HEK293 (cell line): Measurements from ENCODE around the gene SLCO6A1.

Experiments used
- CTCF ChIA-PET: fragments of 350-600 bp; formaldehyde crosslinking; extraction: SDS; loops from one replicate; lab custom pipeline; 2021; ENCODE audit warnings: antibody characterized with exemption; lab: Yijun Ruan, JAX
- POLR2A ChIA-PET: fragments of 300-600 bp; formaldehyde crosslinking; extraction: SDS; loops from one replicate; lab custom pipeline; 2020; ENCODE audit warnings: antibody characterized with exemption, inconsistent platforms; lab: Yijun Ruan, JAX
- H3K27ac ChIP-seq: fragments of 200-500 bp; sonication (Bioruptor generic); 2 replicates; pipeline ENCODE4 v1.5.1; 2014; ENCODE audit warnings: low read depth, low read length, control low read depth, inconsistent platforms; ENCODE audit errors: extremely low read depth
- H3K36me3 ChIP-seq, 2 experiments: fragments of 200-500 bp in 1 of 2; sonication (Bioruptor generic) in 1 of 2; 1 replicate in 1 of 2; 2 replicates in 1 of 2; pipeline ENCODE4 v1.5.1; 2014 to 2017; ENCODE audit warnings: inconsistent platforms in 2 of 2, low read length in 2 of 2; ENCODE audit not compliant: control insufficient read depth in 2 of 2, insufficient read depth in 1 of 2
- H3K4me1 ChIP-seq: fragments of 200-500 bp; sonication (Bioruptor generic); 2 replicates; pipeline ENCODE4 v1.5.1; 2014; ENCODE audit warnings: mild to moderate bottlenecking, low read length, inconsistent platforms; ENCODE audit not compliant: control insufficient read depth, insufficient read depth
- H3K4me3 ChIP-seq: 2 replicates; pipeline ENCODE4 v1.5.1; 2011; ENCODE audit warnings: low read depth, mild to moderate bottlenecking, control low read depth, low read length, moderate library complexity
- H3K9me3 ChIP-seq: fragments of 200-500 bp; sonication (Bioruptor generic); 2 replicates; pipeline ENCODE4 v1.5.1; 2014; ENCODE audit warnings: low read depth, low read length, inconsistent platforms; ENCODE audit not compliant: control insufficient read depth, insufficient read depth
- KLF17 ChIP-seq: fragments of 450-650 bp; formaldehyde crosslinking; IDR thresholded peaks from 2 replicates; pipeline ENCODE4 v1.5.1; 2016; ENCODE audit warnings: missing biosample characterization, missing genetic modification characterization
- MYNN ChIP-seq: fragments of 450-650 bp; formaldehyde crosslinking; IDR thresholded peaks from 2 replicates; pipeline ENCODE4 v1.5.1; 2016; ENCODE audit warnings: missing biosample characterization, missing genetic modification characterization, borderline replicate concordance
- PRDM2 ChIP-seq: fragments of 450-650 bp; formaldehyde crosslinking; IDR thresholded peaks from 2 replicates; pipeline ENCODE4 v1.5.1; 2016; ENCODE audit warnings: missing biosample characterization, missing genetic modification characterization, borderline replicate concordance
- ZNF239 ChIP-seq: fragments of 450-650 bp; formaldehyde crosslinking; IDR thresholded peaks from 2 replicates; pipeline ENCODE4 v1.5.1; 2016; ENCODE audit warnings: missing biosample characterization, missing genetic modification characterization
- ZNF302 ChIP-seq: fragments of 450-650 bp; formaldehyde crosslinking; IDR thresholded peaks from 2 replicates; pipeline ENCODE4 v1.5.1; 2016; ENCODE audit warnings: missing biosample characterization, missing genetic modification characterization, low read depth
- ZNF561 ChIP-seq: fragments of 450-650 bp; IDR thresholded peaks from 2 replicates; pipeline ENCODE4 v1.5.1; 2018; ENCODE audit warnings: missing biosample characterization, missing genetic modification characterization, borderline replicate concordance
- ZNF610 ChIP-seq: fragments of 450-650 bp; formaldehyde crosslinking; IDR thresholded peaks from 2 replicates; pipeline ENCODE4 v1.5.1; 2016; ENCODE audit warnings: missing biosample characterization, missing genetic modification characterization, borderline replicate concordance
- ZNF692 ChIP-seq: fragments of 450-650 bp; formaldehyde crosslinking; IDR thresholded peaks from 2 replicates; pipeline ENCODE4 v1.5.1; 2016; ENCODE audit warnings: missing biosample characterization, missing genetic modification characterization
- ZNF704 ChIP-seq: fragments of 450-650 bp; formaldehyde crosslinking; IDR thresholded peaks from 2 replicates; pipeline ENCODE4 v1.5.1; 2016; ENCODE audit warnings: missing biosample characterization, missing genetic modification characterization
- ZNF777 ChIP-seq: fragments of 450-650 bp; formaldehyde crosslinking; IDR thresholded peaks from 2 replicates; pipeline ENCODE4 v1.5.1; 2017; ENCODE audit warnings: missing biosample characterization, missing genetic modification characterization, borderline replicate concordance
- ZSCAN23 ChIP-seq: fragments of 450-650 bp; formaldehyde crosslinking; IDR thresholded peaks from 2 replicates; pipeline ENCODE4 v1.5.1; 2016; ENCODE audit warnings: missing biosample characterization, missing genetic modification characterization

The SLCO6A1 gene

GRCh38 chr5:102483736-102484135, 15.1 kb downstream of the SLCO6A1 start:
- TF ChIP-seq MYNN (tag by site-specific recombination) (no peak), ZNF692 (tag by site-specific recombination) (no peak), ZNF302 (no peak)
- CTCF ChIA-PET, result no interaction called here
- no peaks in the 10 kb centered on the region for H3K4me1 ChIP-seq
- H3K4me3 ChIP-seq, result no peak overlapping the region
- no peak overlapping the region for H3K27ac ChIP-seq
- no peaks in the 10 kb centered on the region for H3K36me3 ChIP-seq
- H3K9me3 ChIP-seq, result no peaks in the 10 kb centered on the region
- POLR2A ChIA-PET, result no interaction called here

GRCh38 chr5:102481054-102481715, 17.6 kb downstream of the SLCO6A1 start:
- H3K4me3 ChIP-seq, result no peak overlapping the region
- CTCF ChIA-PET, result no interaction called here
- H3K27ac ChIP-seq, result no peak overlapping the region
- POLR2A ChIA-PET, result no interaction called here
- no peaks in the 10 kb centered on the region for H3K9me3 ChIP-seq
- H3K4me1 ChIP-seq, result no peaks in the 10 kb centered on the region
- H3K36me3 ChIP-seq, result no peaks in the 10 kb centered on the region
- TF ChIP-seq ZNF610 (tag by site-specific recombination), result no peak

- ChIA-PET POLR2A (no interaction called here), CTCF (no interaction called here)
- Histone ChIP-seq H3K4me3 (no peak overlapping the region), H3K9me3 (no peaks in the 10 kb centered on the region), H3K27ac (no peak overlapping the region), H3K36me3 (no peaks in the 10 kb centered on the region), H3K4me1 (no peaks in the 10 kb centered on the region)
- no peak for TF ChIP-seq ZNF777 (tag by site-specific recombination)
- no peak for TF ChIP-seq ZSCAN23 (tag by site-specific recombination)
- no peak for TF ChIP-seq ZNF239 (tag by site-specific recombination)
- no peak for TF ChIP-seq ZNF561 (tag by site-specific recombination)
- TF ChIP-seq PRDM2 (tag by site-specific recombination), result no peak
- no peak for TF ChIP-seq ZNF704 (tag by site-specific recombination)
- TF ChIP-seq KLF17, result no peak
These were observed 45.1 kb downstream of the SLCO6A1 start for GRCh38 chr5:102453716-102454115.
